Suppressor macrophage (primary cell): Measurements from ENCODE around the gene UBASH3B.
A peak's percentile ranks its signal among the peaks of the same experiment; 100 is the strongest.
"Not testable (repeated sequence)": the region's sequence is repeated elsewhere in the genome, so short reads cannot be mapped to it uniquely, and the experiment has no call there.

Source experiments
- DNase-seq, 4 experiments: peaks; one replicate each; pipeline ENCODE4 v3.0.0-alpha.2; 2020 to 2022

UBASH3B gene

DNA sequence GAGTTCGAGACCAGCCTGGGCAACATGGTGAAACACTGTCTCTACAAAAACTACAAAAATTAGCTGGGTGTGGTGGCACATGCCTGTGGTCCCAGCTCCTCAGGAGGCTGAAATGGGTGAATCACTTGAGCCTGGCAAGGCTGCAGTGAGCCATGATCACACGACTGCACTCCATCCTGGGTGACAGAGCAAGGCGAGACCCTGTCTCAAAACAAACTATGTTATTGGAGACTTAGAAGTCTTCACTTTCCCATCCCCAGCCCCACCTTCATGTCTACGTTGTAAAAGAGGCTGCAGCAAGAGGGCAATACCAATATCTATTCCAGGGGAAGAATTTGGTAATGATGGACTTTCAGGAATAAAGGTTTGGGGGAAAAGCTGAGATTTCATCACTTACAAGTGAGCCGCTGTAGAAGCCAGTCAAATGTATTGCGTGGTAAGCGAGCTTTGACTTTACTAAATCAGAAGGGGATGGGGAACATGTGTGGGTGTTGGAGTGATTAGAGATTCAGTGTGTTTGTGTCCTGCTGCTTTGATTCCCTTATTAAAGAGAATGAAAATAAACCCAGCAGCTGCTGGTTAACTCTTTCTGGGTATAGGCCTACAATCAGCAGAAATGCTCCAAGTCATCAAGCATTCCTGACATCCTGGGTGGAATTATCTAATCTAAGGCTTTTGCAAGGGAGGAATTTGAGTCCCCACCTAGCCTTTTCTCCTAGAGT, 53.7 kb downstream of the UBASH3B start:
- DNase-seq, result peak; percentile 35 to 65 (median 48)

DNA sequence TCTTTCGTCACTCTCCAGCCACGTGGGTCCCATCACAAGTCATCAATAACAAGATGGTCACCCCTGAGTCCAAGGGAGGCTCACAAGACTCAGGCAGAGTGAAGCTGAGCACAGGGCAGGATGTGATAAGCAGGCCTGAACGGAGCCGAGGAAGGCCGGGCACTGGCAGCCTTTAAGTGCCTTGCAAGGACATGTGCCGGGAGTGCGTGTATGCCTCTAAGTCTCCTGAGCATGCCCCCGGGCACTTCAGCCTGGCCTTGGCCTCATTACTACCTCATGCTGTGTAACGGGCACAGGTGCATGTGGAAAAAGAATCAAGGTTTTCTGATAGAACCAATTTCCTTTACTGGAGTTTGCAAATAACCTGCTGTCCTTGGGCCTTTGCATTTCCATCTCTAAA, 55.8 kb downstream of the UBASH3B start:
- no peak for DNase-seq

DNA sequence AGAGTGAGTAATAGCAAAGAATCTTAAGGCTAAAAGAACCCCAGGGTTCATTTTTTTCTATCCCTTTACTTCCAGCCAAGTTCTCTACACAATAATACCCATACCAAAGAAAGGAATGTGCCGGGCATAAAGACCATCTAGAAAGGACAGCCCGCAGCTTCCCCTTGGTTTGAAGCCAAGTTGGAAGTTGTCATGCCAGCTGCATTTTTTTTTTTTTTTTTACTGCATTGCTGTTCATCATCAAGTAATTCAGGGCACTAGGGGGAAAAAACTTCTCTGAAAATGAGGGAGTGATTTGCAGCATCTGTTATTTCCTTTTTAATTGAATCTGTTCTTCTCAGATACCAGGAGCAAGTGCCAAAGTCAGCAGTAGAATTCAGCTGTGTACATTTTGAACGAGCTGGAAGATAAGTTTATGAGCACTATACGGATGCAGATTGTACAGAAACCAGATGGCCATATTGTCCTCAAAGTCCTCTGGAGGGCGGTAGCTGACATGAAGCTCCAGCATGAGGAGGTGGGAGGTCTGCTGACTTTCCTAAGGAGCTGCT, 56.4 kb downstream of the UBASH3B start:
- peak; percentile 69 to 81 (median 75) for DNase-seq

DNA sequence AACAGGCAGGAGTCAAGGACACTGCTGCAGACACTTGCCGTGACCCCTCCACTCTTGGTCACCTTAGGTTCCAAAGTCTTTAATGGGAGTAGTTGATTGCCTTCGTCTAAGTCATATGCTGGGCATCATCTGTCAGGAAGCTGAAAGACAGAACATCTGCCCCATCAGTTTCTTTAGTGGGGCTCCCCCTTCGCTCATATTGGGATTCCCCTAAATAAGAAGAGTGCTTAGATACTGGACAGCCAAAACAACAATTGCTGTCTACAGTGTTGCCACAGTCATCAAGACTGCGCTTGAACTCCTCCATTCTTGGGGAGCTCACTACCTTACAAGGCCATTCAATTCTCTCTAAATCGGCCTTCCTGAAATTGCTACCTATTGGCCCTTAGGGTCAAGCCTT, 58.5 kb downstream of the UBASH3B start:
- peak in 3 of 4 experiments; percentile 40 to 49 (median 42) for DNase-seq

DNA sequence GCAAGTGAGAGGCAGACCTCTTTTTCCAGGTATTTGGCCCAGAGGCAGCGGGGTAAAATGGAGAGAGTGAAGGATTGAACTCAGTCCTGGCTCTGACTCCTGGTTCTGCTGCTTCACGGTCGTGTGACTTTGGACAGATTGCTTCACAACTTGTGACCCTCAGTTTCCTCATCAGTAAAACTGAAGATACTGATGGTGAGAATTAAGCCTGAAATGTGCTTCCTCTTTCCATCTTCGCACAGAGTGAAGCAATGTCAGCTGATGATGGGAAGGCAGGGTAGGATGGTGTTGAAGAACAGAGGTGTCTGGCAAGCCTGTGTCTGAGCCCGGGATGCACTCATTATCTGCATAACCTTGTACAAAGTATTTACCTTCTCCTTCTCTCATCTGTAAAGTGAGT, 59.0 kb downstream of the UBASH3B start:
- DNase-seq, result peak; percentile 86 to 96 (median 91)

DNA sequence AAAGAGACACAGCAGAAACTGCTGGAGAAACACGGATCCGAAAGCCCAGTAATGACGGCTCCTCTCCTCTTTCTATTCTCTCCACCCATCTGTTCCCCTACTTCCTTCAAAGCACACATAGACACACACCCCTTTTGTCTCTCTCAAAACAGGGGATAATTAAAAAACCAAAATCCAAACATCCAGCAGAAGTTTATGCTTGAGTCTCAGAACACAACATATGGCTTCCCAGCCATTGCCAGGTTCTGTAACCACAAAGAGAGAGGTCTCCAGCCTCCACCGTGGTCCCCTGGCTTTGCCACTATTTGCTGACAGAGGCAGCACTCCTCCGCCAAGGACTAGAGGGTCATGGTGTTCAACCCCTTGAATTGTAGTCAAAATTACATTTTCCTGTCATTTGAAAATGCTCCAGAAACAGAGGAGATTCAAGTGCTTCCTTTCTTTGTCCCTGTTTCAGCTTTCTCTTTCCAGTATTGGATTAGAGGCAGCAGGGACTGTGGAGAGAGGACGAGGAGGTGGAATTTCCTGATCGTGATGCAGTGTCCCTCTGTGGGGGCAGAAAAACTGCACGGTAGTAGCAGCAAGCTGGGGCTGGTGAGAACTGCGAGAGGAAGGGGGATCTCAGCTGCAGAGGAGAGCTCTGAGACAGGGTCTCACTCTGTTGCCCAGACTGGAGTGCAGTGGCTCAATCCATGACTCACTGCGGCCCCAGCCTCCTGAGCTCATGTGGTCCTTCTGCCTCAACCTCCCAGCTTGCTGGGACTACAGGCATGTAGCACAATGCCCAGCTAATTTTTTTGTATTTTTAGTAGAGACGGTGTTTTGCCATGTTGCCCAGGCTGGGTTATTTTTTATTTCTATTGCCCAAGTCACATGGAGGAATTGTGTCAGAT, 60.3 kb downstream of the UBASH3B start:
- peak in 2 of 4 experiments; percentile 37 to 45 for DNase-seq

DNA sequence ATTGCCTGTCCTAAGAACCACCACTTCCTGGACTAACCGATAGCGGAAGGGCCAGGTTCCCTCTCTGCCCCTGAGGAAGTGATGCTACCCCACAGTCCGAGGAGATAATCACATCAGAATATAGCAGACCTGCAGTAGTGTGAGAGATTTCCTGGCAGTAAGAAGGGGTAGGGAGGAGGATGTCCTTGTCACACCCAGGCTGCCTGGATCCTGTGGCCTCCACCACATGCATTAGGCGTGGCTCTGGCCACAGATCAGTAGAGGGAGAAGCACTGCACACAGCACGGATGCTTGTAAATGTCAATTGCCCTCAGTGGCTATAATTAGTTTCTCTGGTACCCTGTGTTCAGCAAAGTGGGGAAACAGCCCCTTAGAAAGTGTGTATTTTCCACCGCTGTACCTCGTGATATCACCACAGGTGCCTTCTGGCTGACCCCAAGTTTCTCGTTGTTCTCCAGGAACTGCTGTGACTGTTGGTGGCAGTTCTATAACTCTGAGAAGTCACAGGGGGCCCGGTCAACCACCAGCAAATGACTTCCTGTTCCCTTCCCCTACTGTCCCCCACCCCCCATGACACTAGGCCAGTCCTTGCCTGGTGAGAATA, 61.8 kb downstream of the UBASH3B start:
- peak; percentile 46 to 78 (median 70) for DNase-seq

DNA sequence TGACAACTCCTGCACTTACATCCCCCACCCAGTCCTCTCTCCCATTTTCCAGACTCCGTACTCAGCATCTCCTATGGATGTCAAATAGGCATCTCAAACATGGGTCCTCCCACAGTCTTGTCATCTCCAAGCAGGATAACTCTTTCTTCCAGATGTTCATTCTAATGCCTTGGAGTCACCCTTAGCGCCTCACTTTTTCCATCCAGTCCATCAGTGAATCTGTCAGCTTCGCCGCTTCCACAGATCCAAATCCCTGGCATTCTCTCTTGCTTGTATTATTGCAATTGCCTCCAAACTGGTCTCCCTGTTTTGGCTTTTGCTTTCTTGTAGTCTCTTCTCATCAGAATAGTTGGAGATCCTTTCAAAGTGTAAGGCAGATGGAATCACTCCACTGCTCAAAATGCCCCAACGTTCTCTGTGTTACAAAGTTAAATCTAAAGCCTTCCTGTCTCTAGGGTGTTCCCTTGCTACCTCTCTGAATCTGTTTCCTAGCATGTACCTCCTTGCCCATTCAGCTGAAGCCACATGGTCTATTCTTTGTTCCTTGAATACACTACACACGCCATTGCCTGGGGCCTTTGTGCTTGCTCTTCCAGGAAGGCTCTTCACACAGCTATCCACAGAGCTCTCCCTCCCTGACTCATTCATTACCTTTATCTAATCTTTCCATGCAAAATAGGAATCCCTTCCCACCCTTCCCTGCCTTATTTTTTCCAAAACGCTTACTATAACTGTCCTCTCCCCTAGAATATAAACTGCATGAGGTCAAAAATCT, 64.8 kb downstream of the UBASH3B start:
- no peak for DNase-seq

DNA sequence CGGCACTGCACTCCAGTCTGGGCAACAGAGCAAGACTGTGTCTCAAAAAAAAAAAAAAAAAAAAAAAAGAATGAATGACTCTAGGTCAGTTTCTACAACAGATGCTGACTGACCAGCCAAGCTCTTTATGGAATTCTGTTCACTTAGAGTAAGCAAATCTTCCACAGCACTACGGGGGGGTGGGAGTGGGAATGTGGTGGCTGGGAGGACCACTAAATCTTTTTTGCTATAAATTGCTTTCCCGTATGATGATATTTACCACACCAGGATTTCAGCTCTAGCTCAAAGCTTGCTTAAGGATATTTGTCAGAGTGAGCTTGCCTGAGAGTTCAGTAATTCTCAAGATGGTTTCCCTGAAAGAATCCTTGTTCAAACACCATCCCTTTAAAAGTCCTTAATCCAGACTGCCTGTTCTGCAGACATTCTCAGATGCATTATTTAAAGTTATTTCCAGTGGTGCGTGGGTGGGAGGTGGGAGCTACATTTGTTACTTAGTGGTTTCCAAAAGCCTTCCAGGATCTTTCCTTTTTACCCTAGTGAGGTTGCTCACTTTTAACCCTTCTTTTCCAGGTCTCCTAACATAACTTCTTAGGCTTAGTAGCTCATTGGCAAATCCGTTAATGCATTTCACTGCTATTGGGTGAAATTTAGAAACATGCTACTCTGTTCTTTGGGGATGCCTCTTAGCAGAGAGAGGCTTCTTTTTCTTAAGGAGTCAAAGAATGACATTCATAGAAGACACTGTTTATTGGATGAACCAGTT, 65.9 kb downstream of the UBASH3B start:
- DNase-seq, result no peak

DNA sequence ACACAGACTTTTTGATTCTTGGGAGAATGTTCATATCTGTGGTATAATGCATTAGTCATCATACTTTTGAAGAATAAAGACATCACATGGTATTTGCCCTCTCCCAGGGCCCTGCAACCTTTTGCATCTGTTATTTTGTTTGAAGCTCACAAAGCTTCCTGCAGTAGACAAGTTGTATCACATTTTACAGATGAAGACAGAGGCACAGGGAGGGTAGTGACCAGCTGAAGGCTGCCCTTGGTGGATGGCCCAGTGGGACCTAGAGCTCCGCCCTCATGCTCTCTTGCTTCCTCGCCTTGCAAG, 66.4 kb downstream of the UBASH3B start:
- no peak for DNase-seq

DNA sequence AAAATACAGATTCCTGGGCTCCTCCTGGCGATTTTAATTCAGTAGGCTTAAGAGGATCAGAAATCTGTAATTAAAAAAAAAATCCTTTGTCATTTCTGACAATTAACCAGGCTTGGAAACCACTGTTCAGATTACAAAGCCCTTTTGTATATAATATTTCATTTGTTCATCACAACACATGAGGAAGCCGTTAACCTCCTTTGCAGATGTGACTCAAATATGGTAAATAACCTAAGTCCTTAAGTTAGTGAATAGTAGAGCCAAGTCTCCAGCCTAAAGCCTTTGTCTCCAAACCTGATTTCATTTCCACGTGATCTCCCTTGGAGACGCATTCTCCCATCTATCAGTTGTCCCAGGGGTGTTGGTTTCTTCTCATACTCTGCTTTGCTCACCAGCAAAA, 67.6 kb downstream of the UBASH3B start:
- no peak for DNase-seq

DNA sequence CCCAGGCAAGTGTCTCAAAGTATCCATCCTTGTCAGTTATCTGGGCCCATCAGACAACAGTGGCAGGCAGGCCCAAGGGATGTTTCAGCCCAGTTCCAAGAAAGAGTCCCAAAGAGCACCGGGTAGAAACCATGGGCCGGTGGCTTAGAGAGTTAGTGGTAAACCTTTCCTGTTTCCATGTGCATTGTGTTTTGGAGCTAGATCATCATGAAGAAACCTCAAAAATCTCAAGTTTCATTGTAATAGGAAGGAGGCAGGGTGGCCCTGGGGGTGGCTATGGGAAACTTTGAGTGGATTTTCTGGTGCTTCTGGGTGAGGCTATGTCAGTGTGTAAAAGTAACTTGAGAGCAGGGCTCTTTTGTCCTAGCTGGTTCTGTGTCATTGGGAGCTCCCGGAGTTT, 68.1 kb downstream of the UBASH3B start:
- no peak for DNase-seq

DNA sequence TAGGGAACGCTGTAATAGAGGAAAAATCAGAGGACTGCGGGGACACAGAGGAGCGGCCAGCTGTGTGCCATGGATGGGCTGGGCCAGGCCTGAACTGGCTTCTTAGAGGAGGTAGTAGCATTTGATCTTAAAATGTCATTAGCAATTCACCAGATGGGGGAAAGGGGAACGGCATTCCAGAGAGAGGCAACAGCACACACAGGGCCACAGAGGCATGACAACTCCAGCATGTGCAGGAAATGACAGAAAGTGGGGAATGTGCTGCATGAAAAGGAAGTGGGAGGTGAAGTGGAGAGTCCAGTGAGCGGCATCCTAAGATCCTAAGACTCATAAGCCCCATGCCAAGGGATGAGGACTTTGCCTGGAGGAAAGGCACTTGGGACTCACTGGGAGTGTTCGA, 69.0 kb downstream of the UBASH3B start:
- DNase-seq, result no peak

DNA sequence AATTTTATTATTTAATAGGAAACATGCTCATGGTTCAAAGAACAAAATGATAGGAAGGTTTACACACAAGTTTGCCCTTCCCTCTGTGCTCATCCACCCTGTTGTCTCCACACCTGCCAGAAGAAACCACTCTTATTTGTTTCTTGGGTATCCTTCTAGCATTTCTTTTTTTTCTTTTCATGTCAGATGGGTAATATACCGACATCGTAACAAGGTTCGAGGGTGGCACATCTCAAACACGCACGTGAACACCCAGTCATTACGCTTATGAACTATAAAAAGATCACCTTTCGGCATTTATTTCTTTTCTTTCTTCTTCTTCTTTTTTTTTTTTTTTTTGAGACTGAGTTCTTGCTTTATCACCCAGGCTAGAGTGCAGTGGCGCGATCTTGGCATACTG, 70.5 kb downstream of the UBASH3B start:
- DNase-seq, result no peak

DNA sequence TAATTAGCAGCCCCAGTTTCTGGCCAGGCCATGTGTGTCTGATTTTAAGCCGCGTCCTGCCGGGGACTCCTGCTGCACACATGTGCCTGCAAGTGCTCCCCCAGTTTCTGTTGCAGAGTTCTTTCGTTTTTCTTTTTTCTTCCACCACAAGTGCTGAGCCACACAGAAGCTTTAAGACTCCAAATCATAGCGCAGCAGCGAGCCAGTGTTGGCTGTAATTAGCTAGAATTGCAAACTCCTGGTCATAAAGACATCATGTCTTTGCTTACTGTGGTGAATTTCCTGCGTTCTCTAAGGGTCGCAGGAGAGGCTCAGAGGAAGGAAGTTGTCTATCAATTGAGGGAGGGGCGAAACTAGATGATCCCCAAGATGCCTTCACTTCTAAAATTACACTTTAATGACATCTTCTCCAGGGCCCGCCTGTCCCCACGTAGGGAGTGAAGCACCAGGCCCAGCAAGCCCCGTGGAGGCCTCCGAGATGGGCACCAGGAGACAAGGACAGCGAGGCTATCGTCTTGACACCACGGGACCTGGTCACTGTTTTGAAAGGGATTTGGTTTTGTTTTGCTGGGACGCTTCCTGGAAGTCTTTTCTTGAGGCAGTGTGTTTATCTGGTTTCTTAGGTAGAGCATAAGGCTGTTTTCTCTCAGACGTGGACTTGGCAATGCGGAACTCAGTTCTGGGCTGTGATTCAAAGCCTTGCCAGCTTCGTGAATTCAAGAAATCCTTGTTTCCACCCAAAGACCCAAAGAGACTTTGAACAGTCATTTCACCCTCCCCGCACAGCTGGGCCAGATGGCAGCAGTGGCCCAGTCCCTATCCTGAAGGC, 71.8 kb downstream of the UBASH3B start:
- DNase-seq, result no peak

DNA sequence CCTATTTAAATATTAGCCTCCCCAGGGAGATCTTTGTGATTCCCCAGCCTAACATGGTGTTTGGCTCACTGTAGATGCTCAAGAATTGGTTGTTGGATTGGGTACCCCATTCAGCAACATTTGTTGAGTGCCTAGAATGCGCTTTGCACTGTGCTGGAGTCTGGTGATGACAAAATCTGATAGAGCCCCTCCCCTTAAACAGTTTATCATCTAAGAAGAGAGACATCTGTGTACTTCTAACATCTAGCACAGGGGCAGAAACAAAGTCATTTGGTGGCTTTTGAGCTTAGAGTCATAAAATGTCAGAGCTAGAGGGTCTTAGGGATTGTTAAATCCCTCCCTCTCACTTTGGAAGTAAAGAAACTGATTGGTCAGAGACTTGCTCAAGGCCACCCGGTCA, 73.0 kb downstream of the UBASH3B start:
- no peak for DNase-seq

DNA sequence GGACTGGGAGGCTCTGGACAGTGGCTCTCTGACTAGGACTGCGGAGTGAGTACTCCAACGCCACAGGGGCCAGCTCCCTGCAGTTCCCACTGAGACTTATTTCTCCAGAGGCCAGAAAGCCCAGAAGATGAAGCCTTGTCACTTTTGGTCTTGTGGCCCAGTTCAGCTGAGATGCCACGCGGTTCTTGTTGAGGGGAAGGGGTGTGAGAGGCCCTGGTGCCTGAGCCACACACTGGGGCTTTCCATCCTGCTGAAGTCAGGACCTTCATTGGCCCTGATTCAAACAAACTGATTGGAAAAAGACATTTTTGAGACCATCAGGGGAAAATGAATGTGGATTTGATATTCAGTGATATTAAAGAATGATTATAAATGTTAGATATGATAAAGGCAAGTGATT, 73.6 kb downstream of the UBASH3B start:
- DNase-seq, result no peak

DNA sequence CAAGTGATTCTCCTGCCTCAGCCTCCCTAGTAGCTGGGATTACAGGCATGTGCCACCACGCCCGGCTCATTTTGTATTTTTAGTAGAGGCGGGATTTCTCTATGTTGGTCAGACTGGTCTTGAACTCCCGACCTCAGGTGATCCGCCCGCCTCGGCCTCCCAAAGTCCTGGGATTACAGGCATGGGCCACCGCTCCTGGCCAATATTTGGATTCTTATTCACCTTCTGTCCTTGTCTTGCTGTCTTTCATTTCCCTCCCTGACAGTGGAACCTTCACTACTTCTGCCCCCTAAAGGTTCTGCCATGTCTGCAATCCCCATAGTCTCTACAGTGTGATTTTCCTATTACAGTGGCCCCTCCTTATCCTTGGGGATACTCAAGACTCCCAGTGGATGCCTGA, 75.2 kb downstream of the UBASH3B start:
- DNase-seq, result not testable (repeated sequence)

DNA sequence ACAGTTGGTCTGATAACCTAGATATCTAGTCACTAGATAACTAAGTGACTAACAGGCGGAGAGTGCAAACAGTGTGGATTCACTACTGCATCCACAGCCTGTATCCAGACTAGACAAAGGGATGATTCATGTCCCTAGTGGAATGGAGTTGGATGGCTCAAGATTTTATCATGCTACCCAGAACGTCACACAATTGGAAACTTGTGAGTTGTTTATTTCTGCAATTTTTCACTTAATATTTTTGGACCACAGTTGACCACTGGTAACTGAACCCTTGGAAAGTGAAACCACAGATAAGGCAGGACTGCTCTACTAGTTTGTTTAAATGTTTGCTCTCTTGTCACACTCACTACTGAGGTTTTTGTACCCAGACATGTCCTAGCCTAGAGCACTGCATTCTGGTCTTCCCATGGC, 76.0 kb downstream of the UBASH3B start:
- DNase-seq, result no peak

DNA sequence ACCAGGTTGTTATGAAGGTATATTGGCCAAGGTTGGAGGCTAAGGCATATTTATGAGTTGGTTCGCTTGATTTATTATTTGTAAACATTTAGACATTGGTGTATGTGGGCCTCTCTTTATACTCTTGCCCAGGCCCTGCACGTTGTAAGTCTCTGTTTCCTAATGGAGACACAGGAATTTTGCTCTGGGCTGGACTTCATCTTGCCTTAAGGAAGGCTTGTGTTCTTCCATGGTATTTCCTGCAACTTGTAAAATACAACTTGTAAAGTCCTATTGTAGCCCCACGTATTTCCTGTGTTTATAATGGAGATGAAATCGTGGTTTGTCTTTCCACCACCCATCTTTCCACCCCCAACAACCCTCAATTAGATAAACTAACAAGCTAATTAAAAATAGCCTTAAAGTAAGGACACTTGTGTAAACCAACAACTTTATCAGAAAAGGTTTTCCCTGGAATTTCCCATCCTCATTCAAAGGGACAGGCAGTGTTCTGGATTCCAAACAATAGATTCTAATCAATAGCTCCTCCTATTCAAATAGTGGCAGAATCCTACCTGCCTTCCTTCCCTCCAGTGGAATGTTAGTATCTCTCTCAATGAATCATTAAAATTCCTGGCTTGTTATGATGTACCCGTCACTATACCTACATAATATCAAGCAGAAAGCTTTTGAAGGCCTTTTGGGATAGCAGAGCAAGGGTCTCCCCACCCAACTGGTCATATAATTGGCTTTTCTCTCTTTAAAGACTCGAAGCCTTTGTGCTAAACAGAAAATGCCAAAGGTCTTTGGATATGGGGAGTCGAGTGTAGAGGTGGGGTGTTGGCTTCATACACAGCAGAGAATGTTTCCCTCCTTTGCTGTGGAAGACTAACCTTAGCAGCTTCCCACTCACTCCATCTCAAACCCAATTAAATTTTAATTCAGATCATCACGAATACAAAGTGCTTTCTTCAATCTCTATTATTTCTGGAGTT, 77.1 kb downstream of the UBASH3B start:
- no peak for DNase-seq
